Measurements from ENCODE around the gene SBNO2. TPM values are rescaled to one million over a fixed set of nuclear protein-coding genes. Genes with fewer than 3 reads are reported as not detected.
A peak's percentile ranks its signal among the peaks of the same experiment; 100 is the strongest.

The SBNO2 gene
- total and polyA plus RNA-seq, 7 experiments from 2014 or later = 1.7 to 137 (median 93.5) TPM

GRCh38 chr19:1173159-1173844 is 766 bp downstream of the SBNO2 start:
- H3K4me1 ChIP-seq (ENCODE audit: control insufficient read depth in 2 of 2, insufficient read depth in 2 of 2, low read length in 2 of 2) = peaks cover 3 to 17% of the 10 kb centered on the region in 2 donors
- Mint-ChIP-seq H3K27me3 (no peaks in the 10 kb centered on the region), H3K4me1 (peaks cover 16 to 43% (median 32%) of the 10 kb centered on the region in 7 donors), H3K36me3 (peaks cover 6 to 9% (median 7%) of the 10 kb centered on the region in 5 donors), H3K27ac (peak overlapping the region; percentile 85 to 97 (median 93)), H3K4me3 (peak overlapping the region; percentile 71 to 94 (median 88)), H3K9me3 (peaks cover 0 to 3% (median 0%) of the 10 kb centered on the region in 11 donors)
- ATAC-seq = peak; percentile 33
- no peak for DNase-seq
- peak overlapping the region; percentile 87 for H3K27ac ChIP-seq (ENCODE audit: low read depth, low read length)
- intact Hi-C loops (cut with micrococcal nuclease) = loop anchor here in 1 of 2 donors (5.0 kb wide), 1 partner anchor 491 kb away; no protein-coding TSS in a partner anchor
- peaks cover 0 to 13% (median 0%) of the 10 kb centered on the region in 3 experiments for H3K36me3 ChIP-seq (ENCODE audit: control insufficient read depth in 2 of 3, insufficient read depth in 3 of 3, low read length in 3 of 3)
- ChIA-PET CTCF (no interaction called here), POLR2A (interaction anchor here (1.0 to 2.5 kb wide), 5 partner anchors 18 to 108 kb away, joined by 3 to 14 read pairs (median 3); no protein-coding TSS in a partner anchor)
- no peaks in the 10 kb centered on the region for H3K9me3 ChIP-seq (ENCODE audit: control insufficient read depth in 2 of 3, low read length in 3 of 3)
- peak overlapping the region; percentile 77 for H3K4me3 ChIP-seq (ENCODE audit: low read length)
- no peaks in the 10 kb centered on the region for H3K27me3 ChIP-seq (ENCODE audit: control insufficient read depth in 2 of 2, insufficient read depth in 2 of 2, low read length in 2 of 2)

DNA sequence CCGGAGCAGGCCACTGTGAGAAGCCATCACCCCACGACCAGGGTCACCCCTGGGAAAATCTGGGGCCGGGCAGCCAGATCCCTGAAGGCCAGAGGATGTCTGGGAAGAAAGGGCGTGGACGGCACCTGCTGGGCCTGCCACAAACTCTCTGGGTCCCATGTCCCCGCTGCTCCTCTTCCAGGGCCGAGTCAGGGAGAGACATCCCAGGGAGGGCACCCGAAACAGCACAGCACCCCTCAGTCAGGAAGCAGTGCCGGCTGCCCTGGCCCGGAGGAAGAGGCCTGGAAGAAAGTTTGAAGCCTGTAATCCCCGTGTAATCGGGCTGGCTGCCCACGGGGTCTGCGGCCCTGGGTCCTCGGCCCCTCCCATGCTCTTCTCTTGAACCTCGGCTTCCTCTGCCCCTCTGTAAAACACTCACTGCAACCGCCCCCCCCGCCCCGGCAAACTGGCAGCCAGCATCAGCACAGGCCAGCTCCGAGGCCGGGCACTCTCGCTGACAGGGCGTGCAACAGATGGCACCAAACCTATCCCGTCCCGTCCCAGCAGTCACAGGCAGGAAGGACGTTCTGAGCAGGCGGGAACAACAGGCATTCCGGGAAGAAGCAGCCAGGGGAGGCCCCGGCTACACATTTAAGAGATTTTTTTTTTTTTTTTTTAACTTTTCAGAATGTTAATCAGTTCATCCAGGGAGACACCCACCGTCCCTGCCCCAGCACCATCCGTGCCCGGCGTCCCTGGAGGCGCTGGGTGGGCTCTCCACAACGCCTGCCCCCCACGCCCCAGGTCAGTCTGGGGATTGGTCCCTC is 1.5 kb downstream of the SBNO2 start:
- POLR2A ChIA-PET = no interaction called here
- CTCF ChIA-PET = no interaction called here
- peaks cover 3 to 17% of the 10 kb centered on the region in 2 donors for H3K4me1 ChIP-seq (ENCODE audit: control insufficient read depth in 2 of 2, insufficient read depth in 2 of 2, low read length in 2 of 2)
- no peaks in the 10 kb centered on the region for H3K27me3 ChIP-seq (ENCODE audit: control insufficient read depth in 2 of 2, insufficient read depth in 2 of 2, low read length in 2 of 2)
- DNase-seq (no peak), ATAC-seq (no peak)
- H3K9me3 ChIP-seq (ENCODE audit: control insufficient read depth in 2 of 3, low read length in 3 of 3) = no peaks in the 10 kb centered on the region
- H3K4me3 ChIP-seq (ENCODE audit: low read length) = peak overlapping the region; percentile 77
- Mint-ChIP-seq H3K4me1 (peaks cover 16 to 43% (median 32%) of the 10 kb centered on the region in 7 donors), H3K4me3 (peak overlapping the region; percentile 71 to 94 (median 88)), H3K27me3 (no peaks in the 10 kb centered on the region), H3K9me3 (peaks cover 0 to 3% (median 0%) of the 10 kb centered on the region in 11 donors), H3K36me3 (peaks cover 6 to 9% (median 7%) of the 10 kb centered on the region in 5 donors), H3K27ac (peak overlapping the region; percentile 59 to 93 (median 81))
- intact Hi-C loops (cut with micrococcal nuclease) = loop anchor here in 1 of 2 donors (5.0 kb wide), 1 partner anchor 490 kb away; no protein-coding TSS in a partner anchor
- peaks cover 0 to 18% (median 0%) of the 10 kb centered on the region in 3 experiments for H3K36me3 ChIP-seq (ENCODE audit: control insufficient read depth in 2 of 3, insufficient read depth in 3 of 3, low read length in 3 of 3)
- peak overlapping the region; percentile 87 for H3K27ac ChIP-seq (ENCODE audit: low read depth, low read length)

- ATAC-seq (no peak), DNase-seq (no peak)
- Mint-ChIP-seq H3K4me3 (peak overlapping the region; percentile 47 to 93 (median 82)), H3K4me1 (peaks cover 16 to 43% (median 32%) of the 10 kb centered on the region in 7 donors), H3K27me3 (no peaks in the 10 kb centered on the region), H3K27ac (peak overlapping the region in 8 of 9 donors; percentile 59 to 93 (median 77)), H3K36me3 (peaks cover 6 to 9% (median 7%) of the 10 kb centered on the region in 5 donors), H3K9me3 (peaks cover 0 to 3% (median 0%) of the 10 kb centered on the region in 11 donors)
- POLR2A ChIA-PET = interaction anchor here (0.5 to 0.6 kb wide), 2 partner anchors 38 to 181 kb away, joined by 3 read pairs; no protein-coding TSS in a partner anchor
- peak overlapping the region; percentile 87 for H3K27ac ChIP-seq (ENCODE audit: low read depth, low read length)
- no peaks in the 10 kb centered on the region for H3K27me3 ChIP-seq (ENCODE audit: control insufficient read depth in 2 of 2, insufficient read depth in 2 of 2, low read length in 2 of 2)
- H3K9me3 ChIP-seq (ENCODE audit: control insufficient read depth in 2 of 3, low read length in 3 of 3) = no peaks in the 10 kb centered on the region
- H3K4me1 ChIP-seq (ENCODE audit: control insufficient read depth in 2 of 2, insufficient read depth in 2 of 2, low read length in 2 of 2) = peaks cover 3 to 17% of the 10 kb centered on the region in 2 donors
- H3K36me3 ChIP-seq (ENCODE audit: control insufficient read depth in 2 of 3, insufficient read depth in 3 of 3, low read length in 3 of 3) = peaks cover 0 to 25% (median 0%) of the 10 kb centered on the region in 3 experiments
- intact Hi-C loops (cut with micrococcal nuclease) = loop anchor here in 1 of 2 donors (5.0 kb wide), 1 partner anchor 490 kb away; no protein-coding TSS in a partner anchor
- CTCF ChIA-PET = no interaction called here
- H3K4me3 ChIP-seq (ENCODE audit: low read length) = no peak overlapping the region
Observed at GRCh38 chr19:1171755-1172352, 2.2 kb downstream of the SBNO2 start.

- POLR2A ChIA-PET = interaction anchor here (0.5 to 0.6 kb wide), 2 partner anchors 37 to 180 kb away, joined by 3 read pairs; no protein-coding TSS in a partner anchor
- intact Hi-C loops (cut with micrococcal nuclease) = loop anchor here in 1 of 2 donors (5.0 kb wide), 1 partner anchor 489 kb away; no protein-coding TSS in a partner anchor
- DNase-seq = no peak
- Histone ChIP-seq H3K27ac (ENCODE audit: low read depth, low read length) (no peak overlapping the region), H3K4me3 (ENCODE audit: low read length) (no peak overlapping the region), H3K9me3 (ENCODE audit: control insufficient read depth in 2 of 3, low read length in 3 of 3) (no peaks in the 10 kb centered on the region), H3K4me1 (ENCODE audit: control insufficient read depth in 2 of 2, insufficient read depth in 2 of 2, low read length in 2 of 2) (peaks cover 3 to 17% of the 10 kb centered on the region in 2 donors), H3K27me3 (ENCODE audit: control insufficient read depth in 2 of 2, insufficient read depth in 2 of 2, low read length in 2 of 2) (no peaks in the 10 kb centered on the region), H3K36me3 (ENCODE audit: control insufficient read depth in 2 of 3, insufficient read depth in 3 of 3, low read length in 3 of 3) (peaks cover 0 to 28% (median 0%) of the 10 kb centered on the region in 3 experiments)
- CTCF ChIA-PET = no interaction called here
- Mint-ChIP-seq H3K4me3 (peak overlapping the region; percentile 4 to 66 (median 48)), H3K27me3 (no peaks in the 10 kb centered on the region), H3K36me3 (peaks cover 6 to 10% (median 9%) of the 10 kb centered on the region in 5 donors), H3K4me1 (peaks cover 16 to 43% (median 32%) of the 10 kb centered on the region in 7 donors), H3K27ac (peak overlapping the region in 7 of 9 donors; percentile 1 to 87 (median 31)), H3K9me3 (peaks cover 0 to 3% (median 0%) of the 10 kb centered on the region in 11 donors)
- no peak for ATAC-seq
Observed at GRCh38 chr19:1170938-1171754, 2.9 kb downstream of the SBNO2 start.

- POLR2A ChIA-PET = no interaction called here
- Histone ChIP-seq H3K4me1 (ENCODE audit: control insufficient read depth in 2 of 2, insufficient read depth in 2 of 2, low read length in 2 of 2) (peaks cover 3 to 17% of the 10 kb centered on the region in 2 donors), H3K27ac (ENCODE audit: low read depth, low read length) (no peak overlapping the region), H3K4me3 (ENCODE audit: low read length) (no peak overlapping the region), H3K27me3 (ENCODE audit: control insufficient read depth in 2 of 2, insufficient read depth in 2 of 2, low read length in 2 of 2) (no peaks in the 10 kb centered on the region), H3K36me3 (ENCODE audit: control insufficient read depth in 2 of 3, insufficient read depth in 3 of 3, low read length in 3 of 3) (peaks cover 0 to 28% (median 0%) of the 10 kb centered on the region in 3 experiments), H3K9me3 (ENCODE audit: control insufficient read depth in 2 of 3, low read length in 3 of 3) (no peaks in the 10 kb centered on the region)
- H3K4me3 Mint-ChIP-seq = peak overlapping the region in 8 of 10 donors; percentile 4 to 80 (median 50)
- peak overlapping the region in 6 of 9 donors; percentile 21 to 87 (median 36) for H3K27ac Mint-ChIP-seq
- peaks cover 6 to 12% (median 9%) of the 10 kb centered on the region in 5 donors for H3K36me3 Mint-ChIP-seq
- CTCF ChIA-PET = no interaction called here
- intact Hi-C loops (cut with micrococcal nuclease) = loop anchor here in 1 of 2 donors (5.0 kb wide), 1 partner anchor 488 kb away; no protein-coding TSS in a partner anchor
- no peaks in the 10 kb centered on the region for H3K27me3 Mint-ChIP-seq
- H3K4me1 Mint-ChIP-seq = peaks cover 16 to 39% (median 29%) of the 10 kb centered on the region in 7 donors
- ATAC-seq (no peak), DNase-seq (no peak)
- peaks cover 0 to 3% (median 0%) of the 10 kb centered on the region in 11 donors for H3K9me3 Mint-ChIP-seq
Observed at GRCh38 chr19:1169921-1170885, 3.9 kb downstream of the SBNO2 start.

All from naive thymus-derived CD4-positive, alpha-beta T cell (primary cell).